Fibroblast of lung (primary cell): ENCODE results near the gene KCNIP1. TPM values are rescaled to one million over a fixed set of nuclear protein-coding genes. Genes with fewer than 3 reads are reported as not detected.

Experiments used
- DNase-seq, 2 donors: peaks; one replicate each; pipeline versions ENCODE4 v3.0.0 to v3.0.0-alpha.2; 2010; ENCODE audit warnings: low read depth in 2 of 2
- H2AFZ ChIP-seq: 2 replicates; pipeline ENCODE4 v1.5.1; 2012; ENCODE audit warnings: low read length, control low read depth, inconsistent platforms
- H3K27ac ChIP-seq: 2 replicates; pipeline ENCODE4 v1.5.1; 2011; ENCODE audit warnings: low read length, control low read depth; ENCODE audit not compliant: insufficient read depth
- H3K27me3 ChIP-seq: 2 replicates; pipeline ENCODE4 v1.5.1; 2011; ENCODE audit warnings: mild to moderate bottlenecking, low read length; ENCODE audit not compliant: control insufficient read depth, insufficient read depth
- H3K36me3 ChIP-seq: 2 replicates; pipeline ENCODE4 v1.5.1; 2011; ENCODE audit warnings: low read length; ENCODE audit not compliant: control insufficient read depth, insufficient read depth
- H3K4me1 ChIP-seq: 2 replicates; pipeline ENCODE4 v1.5.1; 2011; ENCODE audit warnings: low read length; ENCODE audit not compliant: control insufficient read depth, insufficient read depth; ENCODE audit errors: extremely low read depth
- H3K4me2 ChIP-seq: 2 replicates; pipeline ENCODE4 v1.5.1; 2011; ENCODE audit warnings: low read length, control low read depth; ENCODE audit not compliant: insufficient read depth; ENCODE audit errors: extremely low read depth
- H3K4me3 ChIP-seq, 4 experiments: fragments of 200-600 bp in 1 of 4; sonication (generic) in 1 of 4; replicated peaks in 1 of 4; 2 replicates each; pipeline ENCODE4 v1.5.1; 2011 to 2016; ENCODE audit warnings: low read length in 4 of 4, low read depth in 3 of 4, mild to moderate bottlenecking in 3 of 4, control low read depth in 2 of 4, inconsistent platforms in 1 of 4, mixed read lengths in 1 of 4; ENCODE audit not compliant: insufficient read depth in 1 of 4; ENCODE audit errors: control extremely low read depth in 1 of 4
- H3K79me2 ChIP-seq: 2 replicates; pipeline ENCODE4 v1.5.1; 2012; ENCODE audit warnings: mild to moderate bottlenecking, low read length, inconsistent platforms; ENCODE audit not compliant: control insufficient read depth, insufficient read depth
- H3K9ac ChIP-seq: 2 replicates; pipeline ENCODE4 v1.5.1; 2011; ENCODE audit warnings: mild to moderate bottlenecking, low read length, control low read depth; ENCODE audit not compliant: insufficient read depth
- H3K9me3 ChIP-seq: 2 replicates; pipeline ENCODE4 v1.5.1; 2012; ENCODE audit warnings: low read depth, low read length; ENCODE audit not compliant: control insufficient read depth, insufficient read depth
- H4K20me1 ChIP-seq: 2 replicates; pipeline ENCODE4 v1.5.1; 2011; ENCODE audit warnings: low read length; ENCODE audit not compliant: control insufficient read depth, insufficient read depth; ENCODE audit errors: extremely low read depth
- EZH2 ChIP-seq: IDR thresholded peaks from 2 replicates; pipeline ENCODE4 v1.5.1; 2012; ENCODE audit warnings: low read length, control low read depth, mild to moderate bottlenecking; ENCODE audit errors: missing control alignments
- polyA plus RNA-seq, 2 donors: library from polyadenylated mRNA; depleted of rRNA in 1 of 2; stranded (reverse) in 1 of 2; unstranded in 1 of 2; fragments of >200 nt; gene quantifications; 2 replicates each; pipeline ENCODE4 v1.2.1, GENCODE V29; 2011 to 2012; ENCODE audit warnings: missing spikeins in 1 of 2
- total RNA-seq: library from RNA; depleted of rRNA; stranded (reverse); fragments of >200 nt; gene quantifications from 2 replicates; pipeline ENCODE4 v1.2.1, GENCODE V29; 2014
- TF ChIP-seq, protein P1 (sequence below), 2 donors: IDR thresholded peaks in 1 of 2; conservative IDR thresholded peaks in 1 of 2; 1 replicate in 1 of 2; 2 replicates in 1 of 2; pipeline ENCODE4 v1.5.1; 2011 to 2012; ENCODE audit warnings: low read length in 2 of 2, control low read depth in 1 of 2, inconsistent platforms in 1 of 2, low read depth in 1 of 2, mild to moderate bottlenecking in 1 of 2

Gene KCNIP1
- total and polyA plus RNA-seq, 2 donors (not counting 1 experiment from before 2014, with no cell fraction given) = not detected

DNA sequence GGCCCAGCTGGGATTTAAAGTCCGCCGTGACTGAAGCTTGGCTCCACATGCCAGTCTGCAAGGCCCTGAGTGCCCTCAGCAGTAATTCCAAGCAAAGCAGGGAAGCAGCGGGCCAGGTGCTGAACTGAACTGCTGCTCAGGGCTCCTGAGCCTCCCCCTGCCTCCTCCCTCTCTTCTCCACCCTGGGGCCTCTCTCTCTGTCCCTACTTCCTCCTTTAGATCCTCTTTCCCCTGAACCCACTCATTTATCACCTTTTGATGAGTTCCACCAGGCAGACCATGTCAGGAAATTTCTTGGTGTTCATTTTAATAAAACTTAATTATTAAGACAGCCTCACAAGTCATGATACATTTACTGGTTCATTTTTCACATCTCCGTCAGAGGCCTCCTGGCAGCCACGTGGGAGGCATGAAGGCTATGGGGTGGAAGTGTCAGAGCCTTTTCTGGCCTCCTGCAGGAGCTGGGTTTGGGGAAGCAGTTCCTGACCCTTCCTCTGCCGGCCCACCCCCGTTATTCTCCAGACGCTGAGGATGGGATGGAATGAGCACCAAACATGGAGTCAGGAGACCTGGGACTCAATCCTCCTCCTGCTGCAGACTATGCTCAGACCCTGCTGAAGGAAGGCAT is 32.2 kb upstream of the KCNIP1 start:
- H3K9ac ChIP-seq = no peak overlapping the region
- no peaks in the 10 kb centered on the region for H3K27me3 ChIP-seq
- H3K9me3 ChIP-seq = no peaks in the 10 kb centered on the region
- no peak for DNase-seq
- H3K4me3 ChIP-seq = no peak overlapping the region
- no peak overlapping the region for H2AFZ ChIP-seq
- no peaks in the 10 kb centered on the region for H4K20me1 ChIP-seq
- H3K36me3 ChIP-seq = no peaks in the 10 kb centered on the region
- no peaks in the 10 kb centered on the region for H3K79me2 ChIP-seq
- no peak overlapping the region for H3K4me2 ChIP-seq
- no peak overlapping the region for H3K27ac ChIP-seq
- TF ChIP-seq EZH2 = no peak
- TF ChIP-seq, protein P1, sequence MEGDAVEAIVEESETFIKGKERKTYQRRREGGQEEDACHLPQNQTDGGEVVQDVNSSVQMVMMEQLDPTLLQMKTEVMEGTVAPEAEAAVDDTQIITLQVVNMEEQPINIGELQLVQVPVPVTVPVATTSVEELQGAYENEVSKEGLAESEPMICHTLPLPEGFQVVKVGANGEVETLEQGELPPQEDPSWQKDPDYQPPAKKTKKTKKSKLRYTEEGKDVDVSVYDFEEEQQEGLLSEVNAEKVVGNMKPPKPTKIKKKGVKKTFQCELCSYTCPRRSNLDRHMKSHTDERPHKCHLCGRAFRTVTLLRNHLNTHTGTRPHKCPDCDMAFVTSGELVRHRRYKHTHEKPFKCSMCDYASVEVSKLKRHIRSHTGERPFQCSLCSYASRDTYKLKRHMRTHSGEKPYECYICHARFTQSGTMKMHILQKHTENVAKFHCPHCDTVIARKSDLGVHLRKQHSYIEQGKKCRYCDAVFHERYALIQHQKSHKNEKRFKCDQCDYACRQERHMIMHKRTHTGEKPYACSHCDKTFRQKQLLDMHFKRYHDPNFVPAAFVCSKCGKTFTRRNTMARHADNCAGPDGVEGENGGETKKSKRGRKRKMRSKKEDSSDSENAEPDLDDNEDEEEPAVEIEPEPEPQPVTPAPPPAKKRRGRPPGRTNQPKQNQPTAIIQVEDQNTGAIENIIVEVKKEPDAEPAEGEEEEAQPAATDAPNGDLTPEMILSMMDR (conservative IDR thresholded peaks at IDR 0.05 in 1 of 2, IDR thresholded peaks at IDR 0.05 in 1 of 2; ENCODE audit: low read depth in 1 of 2, low read length in 2 of 2) = no peak
- peaks cover 2% of the 10 kb centered on the region for H3K4me1 ChIP-seq

DNA sequence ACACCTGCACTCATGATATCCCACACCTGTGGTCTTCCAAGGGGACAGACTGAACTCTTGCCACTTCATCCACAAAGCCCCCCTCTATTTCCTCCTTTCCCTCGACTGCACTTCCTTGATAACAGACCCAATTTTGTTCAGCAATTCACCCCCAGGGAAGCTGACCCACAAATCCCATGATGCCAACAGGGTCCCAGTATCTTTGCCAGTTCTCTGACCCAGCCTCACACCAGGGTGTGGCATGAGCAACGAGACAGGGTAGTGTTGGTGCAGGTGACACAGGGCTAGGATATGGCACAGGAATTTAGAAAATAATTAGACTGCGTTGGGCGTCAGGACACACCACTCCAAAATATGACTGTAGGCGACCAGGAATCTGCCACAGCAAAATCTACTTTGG is 30.2 kb upstream of the KCNIP1 start:
- H4K20me1 ChIP-seq = no peaks in the 10 kb centered on the region
- no peak for DNase-seq
- TF ChIP-seq EZH2 = no peak
- TF ChIP-seq, protein P1 (conservative IDR thresholded peaks at IDR 0.05 in 1 of 2, IDR thresholded peaks at IDR 0.05 in 1 of 2; ENCODE audit: low read depth in 1 of 2, low read length in 2 of 2) = no peak

DNA sequence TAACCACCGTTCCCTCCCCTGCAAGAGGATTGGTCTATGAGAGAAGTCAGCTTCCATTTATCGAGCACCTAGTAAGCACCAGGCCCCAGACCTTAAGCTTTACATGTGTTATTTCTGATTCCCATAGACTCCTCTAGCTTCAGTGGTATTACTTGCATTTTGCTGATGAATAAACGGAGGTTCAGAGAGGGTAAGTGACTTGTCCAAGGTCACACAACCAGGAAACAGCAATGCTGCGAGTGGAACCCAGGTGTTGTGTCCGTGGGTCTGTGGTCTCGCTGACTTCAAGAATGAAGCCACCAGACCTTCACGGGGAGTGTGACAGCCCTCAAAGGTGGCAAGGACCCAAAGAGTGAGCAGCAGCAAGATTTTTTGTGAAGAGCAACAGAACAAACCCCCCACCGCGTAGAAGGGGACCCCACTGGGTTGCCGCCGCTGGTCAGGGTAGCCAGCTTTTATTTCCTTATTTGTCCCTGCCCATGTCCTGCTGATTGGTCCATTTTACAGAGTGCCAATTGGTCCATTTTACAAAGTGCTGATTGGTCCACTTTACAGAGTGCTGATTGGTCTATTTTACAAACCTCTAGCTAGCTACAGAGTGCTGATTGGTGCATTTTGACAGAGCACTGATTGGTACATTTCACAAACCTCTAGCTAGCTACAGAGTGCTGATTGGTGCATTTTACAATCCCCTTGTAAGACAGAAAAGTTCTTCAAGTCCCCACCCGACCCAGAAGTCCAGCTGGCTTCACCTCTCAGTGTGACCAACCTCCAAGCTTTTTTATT is 29.1 kb upstream of the KCNIP1 start:
- Histone ChIP-seq H3K27ac (no peak overlapping the region), H3K9ac (no peak overlapping the region), H3K27me3 (no peaks in the 10 kb centered on the region), H3K9me3 (no peaks in the 10 kb centered on the region), H3K79me2 (no peaks in the 10 kb centered on the region), H3K4me2 (no peak overlapping the region), H3K4me1 (no peaks in the 10 kb centered on the region), H3K4me3 (no peak overlapping the region), H3K36me3 (no peaks in the 10 kb centered on the region), H2AFZ (no peak overlapping the region), H4K20me1 (no peaks in the 10 kb centered on the region)
- TF ChIP-seq, protein P1 (conservative IDR thresholded peaks at IDR 0.05 in 1 of 2, IDR thresholded peaks at IDR 0.05 in 1 of 2; ENCODE audit: low read depth in 1 of 2, low read length in 2 of 2) = no peak
- TF ChIP-seq EZH2 = no peak
- DNase-seq = no peak

More for the DNA sequence above, 30.2 kb upstream of the KCNIP1 start:
- H2AFZ ChIP-seq = no peak overlapping the region
- H3K36me3 ChIP-seq = no peaks in the 10 kb centered on the region
- H3K27me3 ChIP-seq = no peaks in the 10 kb centered on the region
- no peaks in the 10 kb centered on the region for H3K9me3 ChIP-seq
- H3K9ac ChIP-seq = no peak overlapping the region
- no peaks in the 10 kb centered on the region for H3K4me1 ChIP-seq
- H3K79me2 ChIP-seq = no peaks in the 10 kb centered on the region
- H3K4me3 ChIP-seq = no peak overlapping the region
- no peak overlapping the region for H3K4me2 ChIP-seq
- no peak overlapping the region for H3K27ac ChIP-seq
